Neutrophil (primary cell): ENCODE measurements around the gene ADAMTS2.

Source experiments
- H3K27ac ChIP-seq: fragments of 200-600 bp; sonication (generic); 2 replicates; pipeline ENCODE4 v1.5.1; 2016; ENCODE audit warnings: mild to moderate bottlenecking, moderate library complexity
- H3K27me3 ChIP-seq: fragments of 200-600 bp; sonication (generic); 2 replicates; pipeline ENCODE4 v1.6.0; 2016; ENCODE audit warnings: mild to moderate bottlenecking
- H3K36me3 ChIP-seq: fragments of 200-600 bp; sonication (generic); 2 replicates; pipeline ENCODE4 v1.5.1; 2017
- H3K4me1 ChIP-seq, 2 experiments: fragments of 200-600 bp in 1 of 2; sonication (generic) in 1 of 2; 1 replicate in 1 of 2; 2 replicates in 1 of 2; pipeline versions ENCODE4 v1.5.1 to v1.6.1; 2013 to 2016; ENCODE audit warnings: low read depth in 1 of 2, low read length in 1 of 2, mild to moderate bottlenecking in 1 of 2, moderate library complexity in 1 of 2; ENCODE audit not compliant: control insufficient read depth in 1 of 2, insufficient read depth in 1 of 2
- H3K4me3 ChIP-seq, 2 experiments: fragments of 200-600 bp in 1 of 2; sonication (generic) in 1 of 2; 1 replicate in 1 of 2; 2 replicates in 1 of 2; pipeline ENCODE4 v1.5.1; 2013 to 2016; ENCODE audit warnings: low read depth in 1 of 2, low read length in 1 of 2, mild to moderate bottlenecking in 1 of 2, moderate library complexity in 1 of 2
- H3K9me3 ChIP-seq: fragments of 200-600 bp; sonication (generic); 2 replicates; pipeline ENCODE4 v1.5.1; 2016
- CTCF ChIP-seq: fragments of 200-600 bp; sonication (generic); IDR thresholded peaks from 2 replicates; pipeline ENCODE4 v1.5.1; 2016; ENCODE audit warnings: antibody characterized with exemption

Gene ADAMTS2

GRCh38 chr5:179208706-179209358, 136.4 kb downstream of the ADAMTS2 start:
- no peak for TF ChIP-seq CTCF
- Histone ChIP-seq H3K4me1 (no peaks in the 10 kb centered on the region), H3K27ac (no peak overlapping the region), H3K4me3 (no peak overlapping the region), H3K9me3 (no peaks in the 10 kb centered on the region), H3K27me3 (no peaks in the 10 kb centered on the region), H3K36me3 (no peaks in the 10 kb centered on the region)

- Histone ChIP-seq H3K27me3 (no peaks in the 10 kb centered on the region), H3K4me3 (no peak overlapping the region), H3K9me3 (no peaks in the 10 kb centered on the region), H3K36me3 (no peaks in the 10 kb centered on the region), H3K4me1 (no peaks in the 10 kb centered on the region), H3K27ac (no peak overlapping the region)
- TF ChIP-seq CTCF, result no peak
Observed at GRCh38 chr5:179207920-179208705, 137.1 kb downstream of the ADAMTS2 start.

GRCh38 chr5:179207470-179207869, 137.8 kb downstream of the ADAMTS2 start:
- Histone ChIP-seq H3K9me3 (no peaks in the 10 kb centered on the region), H3K27me3 (no peaks in the 10 kb centered on the region), H3K36me3 (no peaks in the 10 kb centered on the region), H3K4me1 (no peaks in the 10 kb centered on the region), H3K27ac (no peak overlapping the region), H3K4me3 (no peak overlapping the region)
- TF ChIP-seq CTCF, result no peak

- Histone ChIP-seq H3K36me3 (no peaks in the 10 kb centered on the region), H3K4me3 (no peak overlapping the region), H3K9me3 (no peaks in the 10 kb centered on the region), H3K27ac (no peak overlapping the region), H3K4me1 (no peaks in the 10 kb centered on the region), H3K27me3 (no peaks in the 10 kb centered on the region)
- no peak for TF ChIP-seq CTCF
Observed at GRCh38 chr5:179206366-179206765, 138.9 kb downstream of the ADAMTS2 start.

GRCh38 chr5:179205277-179205676, 140.0 kb downstream of the ADAMTS2 start:
- Histone ChIP-seq H3K36me3 (no peaks in the 10 kb centered on the region), H3K4me3 (no peak overlapping the region), H3K27ac (no peak overlapping the region), H3K4me1 (no peaks in the 10 kb centered on the region), H3K27me3 (no peaks in the 10 kb centered on the region), H3K9me3 (no peaks in the 10 kb centered on the region)
- no peak for TF ChIP-seq CTCF
